ENCODE data around the gene FNTB. TPM values are rescaled to one million over a fixed set of nuclear protein-coding genes. Genes with fewer than 3 reads are reported as not detected.

Gene FNTB
- total RNA-seq, 1 donor, result 12.1 TPM

- no peak overlapping the region for H3K4me3 ChIP-seq (ENCODE audit: low read depth, low read length)
- TF ChIP-seq, protein P1, sequence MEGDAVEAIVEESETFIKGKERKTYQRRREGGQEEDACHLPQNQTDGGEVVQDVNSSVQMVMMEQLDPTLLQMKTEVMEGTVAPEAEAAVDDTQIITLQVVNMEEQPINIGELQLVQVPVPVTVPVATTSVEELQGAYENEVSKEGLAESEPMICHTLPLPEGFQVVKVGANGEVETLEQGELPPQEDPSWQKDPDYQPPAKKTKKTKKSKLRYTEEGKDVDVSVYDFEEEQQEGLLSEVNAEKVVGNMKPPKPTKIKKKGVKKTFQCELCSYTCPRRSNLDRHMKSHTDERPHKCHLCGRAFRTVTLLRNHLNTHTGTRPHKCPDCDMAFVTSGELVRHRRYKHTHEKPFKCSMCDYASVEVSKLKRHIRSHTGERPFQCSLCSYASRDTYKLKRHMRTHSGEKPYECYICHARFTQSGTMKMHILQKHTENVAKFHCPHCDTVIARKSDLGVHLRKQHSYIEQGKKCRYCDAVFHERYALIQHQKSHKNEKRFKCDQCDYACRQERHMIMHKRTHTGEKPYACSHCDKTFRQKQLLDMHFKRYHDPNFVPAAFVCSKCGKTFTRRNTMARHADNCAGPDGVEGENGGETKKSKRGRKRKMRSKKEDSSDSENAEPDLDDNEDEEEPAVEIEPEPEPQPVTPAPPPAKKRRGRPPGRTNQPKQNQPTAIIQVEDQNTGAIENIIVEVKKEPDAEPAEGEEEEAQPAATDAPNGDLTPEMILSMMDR (IDR thresholded peaks at IDR 0.05; ENCODE audit: insufficient read depth, low read depth, low read length), result no peak
- no peak for DNase-seq (ENCODE audit: low read depth)
Observed at GRCh38 chr14:64953310-64953654, 33.4 kb upstream of the FNTB start.

GRCh38 chr14:64953661-64954060 is 33.0 kb upstream of the FNTB start:
- no peak overlapping the region for H3K4me3 ChIP-seq (ENCODE audit: low read depth, low read length)
- TF ChIP-seq, protein P1 (IDR thresholded peaks at IDR 0.05; ENCODE audit: insufficient read depth, low read depth, low read length), result no peak
- no peak for DNase-seq (ENCODE audit: low read depth)

DNA sequence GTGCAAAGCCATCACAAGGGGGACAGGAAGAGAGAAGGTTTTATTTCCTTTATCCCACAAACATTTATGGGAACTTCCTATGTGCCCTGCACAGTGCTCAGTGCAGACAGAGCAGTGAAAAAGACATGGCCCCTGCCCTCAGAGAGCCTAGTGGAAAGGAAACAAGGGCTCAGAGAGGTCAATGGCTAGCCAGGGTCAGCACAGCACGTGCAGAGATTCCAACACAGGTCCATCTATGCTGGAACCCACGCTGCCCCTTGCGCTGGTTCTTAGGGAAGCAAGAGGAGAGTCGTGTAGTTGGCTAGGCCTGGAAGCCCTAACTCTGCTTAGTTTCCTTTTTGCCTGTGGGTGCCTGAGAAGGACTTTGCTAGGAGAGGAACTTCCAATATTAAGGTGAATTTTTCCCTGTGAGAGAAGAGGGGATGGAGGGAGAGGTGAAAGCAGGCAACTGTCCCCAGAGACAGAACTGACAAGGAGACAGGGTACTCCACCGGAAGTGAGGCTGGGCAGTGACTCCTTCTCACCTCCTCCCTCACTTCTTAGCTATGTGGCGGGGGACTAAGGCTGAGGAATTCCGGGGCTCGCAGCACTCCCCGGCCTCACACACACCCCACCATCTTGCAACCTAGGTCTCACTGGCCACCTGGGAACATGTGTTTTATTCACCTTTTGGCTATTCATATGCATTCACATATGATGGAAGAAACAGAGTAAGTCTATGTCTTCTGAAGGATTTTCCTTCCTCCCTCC is 32.0 kb upstream of the FNTB start:
- H3K4me3 ChIP-seq (ENCODE audit: low read depth, low read length), result no peak overlapping the region
- no peak for DNase-seq (ENCODE audit: low read depth)
- TF ChIP-seq, protein P1 (IDR thresholded peaks at IDR 0.05; ENCODE audit: insufficient read depth, low read depth, low read length), result no peak

- TF ChIP-seq, protein P1 (IDR thresholded peaks at IDR 0.05; ENCODE audit: insufficient read depth, low read depth, low read length), result no peak
- H3K4me3 ChIP-seq (ENCODE audit: low read depth, low read length), result no peak overlapping the region
- no peak for DNase-seq (ENCODE audit: low read depth)
Observed at GRCh38 chr14:64955297-64955696, 31.4 kb upstream of the FNTB start.

DNA sequence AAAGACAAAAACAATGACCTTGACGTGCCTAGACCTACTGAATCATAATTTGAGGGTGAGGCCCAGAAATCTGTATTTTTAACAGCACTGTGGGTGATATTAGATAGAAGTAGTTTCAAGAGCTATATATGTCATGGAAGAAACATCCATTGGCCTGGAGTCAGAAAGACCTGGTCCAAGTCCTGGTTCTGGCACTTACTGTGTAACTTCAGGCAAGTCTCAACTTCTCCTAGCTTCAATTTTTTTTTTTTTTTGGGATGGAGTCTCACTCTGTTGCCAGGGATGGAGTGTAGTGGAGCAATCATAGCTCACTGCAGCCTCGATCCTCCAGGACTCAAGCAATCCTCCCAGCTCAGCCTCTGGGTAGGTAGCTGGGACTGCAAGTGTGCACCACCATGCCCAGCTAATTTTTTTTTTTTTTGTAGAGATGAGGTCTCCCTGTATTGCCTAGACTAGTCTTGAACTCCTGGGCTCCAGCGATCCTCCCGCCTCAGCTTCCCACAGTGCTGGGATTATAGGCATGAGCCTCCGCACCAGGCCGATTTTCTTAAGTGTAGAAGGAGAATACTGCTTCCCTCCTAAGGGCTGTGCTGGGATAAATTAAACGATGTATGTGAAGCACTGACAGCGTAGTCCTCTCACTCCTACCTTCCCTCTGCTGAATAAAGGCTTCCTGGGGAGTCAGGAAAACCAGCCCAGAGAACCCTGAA is 29.8 kb upstream of the FNTB start:
- TF ChIP-seq, protein P1 (IDR thresholded peaks at IDR 0.05; ENCODE audit: insufficient read depth, low read depth, low read length), result no peak
- no peak overlapping the region for H3K4me3 ChIP-seq (ENCODE audit: low read depth, low read length)
- DNase-seq (ENCODE audit: low read depth), result no peak

DNA sequence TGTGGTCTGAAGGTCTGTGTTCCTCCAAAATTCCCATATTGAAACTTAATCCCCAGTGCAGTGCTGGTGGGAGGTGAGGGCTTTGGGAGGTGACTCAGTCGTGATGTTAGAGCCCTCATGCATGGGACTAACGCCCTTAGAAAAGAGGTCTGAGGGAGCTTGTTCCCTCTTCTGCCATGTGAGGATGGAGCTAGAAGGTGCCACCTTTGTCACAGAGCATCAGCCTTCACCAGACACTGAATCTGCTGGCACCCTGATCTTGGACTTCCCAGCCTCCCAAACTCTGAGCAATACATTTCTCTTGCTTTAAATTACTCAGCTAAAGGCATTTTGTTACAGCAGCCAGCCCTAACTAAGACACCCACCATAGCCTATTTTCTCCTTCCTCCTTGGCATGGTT is 28.5 kb upstream of the FNTB start:
- TF ChIP-seq, protein P1 (IDR thresholded peaks at IDR 0.05; ENCODE audit: insufficient read depth, low read depth, low read length), result no peak
- no peak for DNase-seq (ENCODE audit: low read depth)

More for the DNA sequence above, 28.5 kb upstream of the FNTB start:
- H3K4me3 ChIP-seq (ENCODE audit: low read depth, low read length), result no peak overlapping the region

Data from fibroblast of villous mesenchyme (primary cell).